Suprapubic skin (tissue), 4 donors: Measurements from ENCODE around the gene TMEM114.

Experiments used
- POLR2A ChIP-seq, 2 donors: fragments of 450-650 bp; IDR thresholded peaks; one replicate each; pipeline ENCODE4 v1.6.1; 2017; ENCODE audit warnings: antibody characterized with exemption in 2 of 2, mild to moderate bottlenecking in 2 of 2, moderate library complexity in 2 of 2
- POLR2AphosphoS5 ChIP-seq, 3 donors: sonication (generic); formaldehyde crosslinking; IDR thresholded peaks; one replicate each; pipeline ENCODE4 v1.6.1; 2017; ENCODE audit warnings: antibody characterized with exemption in 3 of 3
- TF ChIP-seq, protein P1 (sequence below), 2 donors: fragments of 200-600 bp in 1 of 2; fragments of 450-650 bp in 1 of 2; sonication (generic) in 1 of 2; IDR thresholded peaks; one replicate each; pipeline ENCODE4 v1.5.1; 2016 to 2019; ENCODE audit warnings: antibody characterized with exemption in 2 of 2, mild to moderate bottlenecking in 1 of 2, moderate library complexity in 1 of 2

DNA sequence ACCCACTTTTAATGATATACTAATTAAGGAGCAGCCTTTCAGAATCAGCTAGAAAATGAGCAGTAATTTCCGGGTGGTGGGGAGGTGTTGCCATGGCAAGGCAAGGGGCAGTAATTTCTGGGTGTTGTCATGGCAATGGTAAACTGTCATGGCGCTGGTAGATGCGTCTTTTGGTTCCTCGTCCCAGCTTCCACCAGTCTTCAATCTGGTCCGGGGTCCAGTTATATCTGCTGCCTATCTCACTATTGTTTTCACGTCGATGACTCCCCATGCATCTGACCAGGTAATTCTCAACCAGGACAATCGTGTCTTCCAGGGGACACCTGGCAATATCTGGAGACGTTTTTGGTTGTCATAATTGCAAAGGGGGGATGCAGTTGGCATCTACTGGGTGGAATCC, 34.9 kb downstream of the TMEM114 start:
- TF ChIP-seq, protein P1, sequence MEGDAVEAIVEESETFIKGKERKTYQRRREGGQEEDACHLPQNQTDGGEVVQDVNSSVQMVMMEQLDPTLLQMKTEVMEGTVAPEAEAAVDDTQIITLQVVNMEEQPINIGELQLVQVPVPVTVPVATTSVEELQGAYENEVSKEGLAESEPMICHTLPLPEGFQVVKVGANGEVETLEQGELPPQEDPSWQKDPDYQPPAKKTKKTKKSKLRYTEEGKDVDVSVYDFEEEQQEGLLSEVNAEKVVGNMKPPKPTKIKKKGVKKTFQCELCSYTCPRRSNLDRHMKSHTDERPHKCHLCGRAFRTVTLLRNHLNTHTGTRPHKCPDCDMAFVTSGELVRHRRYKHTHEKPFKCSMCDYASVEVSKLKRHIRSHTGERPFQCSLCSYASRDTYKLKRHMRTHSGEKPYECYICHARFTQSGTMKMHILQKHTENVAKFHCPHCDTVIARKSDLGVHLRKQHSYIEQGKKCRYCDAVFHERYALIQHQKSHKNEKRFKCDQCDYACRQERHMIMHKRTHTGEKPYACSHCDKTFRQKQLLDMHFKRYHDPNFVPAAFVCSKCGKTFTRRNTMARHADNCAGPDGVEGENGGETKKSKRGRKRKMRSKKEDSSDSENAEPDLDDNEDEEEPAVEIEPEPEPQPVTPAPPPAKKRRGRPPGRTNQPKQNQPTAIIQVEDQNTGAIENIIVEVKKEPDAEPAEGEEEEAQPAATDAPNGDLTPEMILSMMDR (IDR thresholded peaks at IDR 0.05) = no peak
- no peak for TF ChIP-seq POLR2AphosphoS5 (IDR thresholded peaks at IDR 0.05)
- TF ChIP-seq POLR2A (IDR thresholded peaks at IDR 0.05) = no peak
